GM20000 (cell line): ENCODE results near the gene C1orf21.

Source experiments
- DNase-seq: peaks from one replicate; pipeline ENCODE4 v3.0.0; 2012; ENCODE audit warnings: low spot score
- TF ChIP-seq, protein P1 (sequence below): IDR thresholded peaks from 2 replicates; pipeline ENCODE4 v1.5.1; 2012; ENCODE audit warnings: mild to moderate bottlenecking, control low read depth; ENCODE audit errors: extremely low read depth, missing control alignments

C1orf21 gene

DNA sequence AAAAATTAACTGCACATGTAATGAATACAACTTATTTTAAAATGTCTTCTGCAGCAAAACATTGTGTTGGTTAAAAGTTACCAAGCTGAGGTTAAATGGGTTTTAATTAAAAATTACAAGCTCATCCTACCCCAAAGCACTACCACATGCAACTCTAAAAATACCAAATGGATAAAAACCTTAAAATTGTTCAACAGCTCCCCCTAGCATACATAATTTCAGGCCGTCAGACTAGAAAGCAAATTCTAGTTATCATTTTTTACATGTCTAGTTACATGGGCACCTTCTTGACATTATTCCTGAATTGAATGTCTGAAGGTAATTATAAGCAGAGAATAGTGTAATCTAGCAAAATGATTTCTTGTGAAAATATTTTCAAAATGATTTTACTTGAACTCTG, 176.5 kb downstream of the C1orf21 start:
- TF ChIP-seq, protein P1, sequence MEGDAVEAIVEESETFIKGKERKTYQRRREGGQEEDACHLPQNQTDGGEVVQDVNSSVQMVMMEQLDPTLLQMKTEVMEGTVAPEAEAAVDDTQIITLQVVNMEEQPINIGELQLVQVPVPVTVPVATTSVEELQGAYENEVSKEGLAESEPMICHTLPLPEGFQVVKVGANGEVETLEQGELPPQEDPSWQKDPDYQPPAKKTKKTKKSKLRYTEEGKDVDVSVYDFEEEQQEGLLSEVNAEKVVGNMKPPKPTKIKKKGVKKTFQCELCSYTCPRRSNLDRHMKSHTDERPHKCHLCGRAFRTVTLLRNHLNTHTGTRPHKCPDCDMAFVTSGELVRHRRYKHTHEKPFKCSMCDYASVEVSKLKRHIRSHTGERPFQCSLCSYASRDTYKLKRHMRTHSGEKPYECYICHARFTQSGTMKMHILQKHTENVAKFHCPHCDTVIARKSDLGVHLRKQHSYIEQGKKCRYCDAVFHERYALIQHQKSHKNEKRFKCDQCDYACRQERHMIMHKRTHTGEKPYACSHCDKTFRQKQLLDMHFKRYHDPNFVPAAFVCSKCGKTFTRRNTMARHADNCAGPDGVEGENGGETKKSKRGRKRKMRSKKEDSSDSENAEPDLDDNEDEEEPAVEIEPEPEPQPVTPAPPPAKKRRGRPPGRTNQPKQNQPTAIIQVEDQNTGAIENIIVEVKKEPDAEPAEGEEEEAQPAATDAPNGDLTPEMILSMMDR = no peak
- no peak for DNase-seq

DNA sequence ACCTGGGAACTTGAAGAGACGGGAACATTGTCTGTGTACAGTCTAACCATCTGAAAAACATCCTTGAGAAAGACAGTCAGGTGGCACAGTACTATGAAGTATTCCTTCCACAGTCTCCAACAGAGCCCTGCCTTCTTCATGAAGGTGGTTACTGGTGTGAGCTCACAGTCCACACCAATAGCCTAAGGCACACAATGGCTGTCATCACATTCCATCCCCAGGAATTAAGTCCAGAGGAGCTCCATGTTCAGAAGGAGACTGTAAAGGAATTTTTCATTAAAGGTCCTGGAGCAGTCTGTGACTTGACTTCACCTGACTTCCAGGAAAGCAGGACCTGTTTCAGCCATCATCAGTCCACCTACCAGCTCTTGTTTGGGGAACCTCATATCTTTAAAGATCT, 180.2 kb downstream of the C1orf21 start:
- DNase-seq = no peak
- TF ChIP-seq, protein P1 = no peak

DNA sequence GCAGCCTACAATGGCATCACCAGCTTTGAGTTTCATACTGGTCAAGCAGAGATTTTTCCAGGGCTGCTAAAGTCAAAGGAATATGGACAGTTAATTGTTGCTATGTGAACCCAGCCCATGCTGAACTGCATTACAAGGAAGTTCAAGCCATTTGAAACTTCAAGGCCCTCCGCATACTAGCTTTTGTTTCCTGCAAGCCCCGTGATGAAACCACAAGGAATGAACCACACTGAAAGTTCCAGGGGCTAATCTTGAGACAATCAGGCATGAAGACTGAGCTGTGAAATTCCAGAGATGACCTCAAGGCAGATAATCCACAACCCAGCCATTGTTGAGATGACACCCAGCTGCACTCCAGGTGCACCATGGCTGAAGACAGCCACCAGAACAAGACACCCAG, 180.8 kb downstream of the C1orf21 start:
- no peak for DNase-seq
- TF ChIP-seq, protein P1 = no peak

DNA sequence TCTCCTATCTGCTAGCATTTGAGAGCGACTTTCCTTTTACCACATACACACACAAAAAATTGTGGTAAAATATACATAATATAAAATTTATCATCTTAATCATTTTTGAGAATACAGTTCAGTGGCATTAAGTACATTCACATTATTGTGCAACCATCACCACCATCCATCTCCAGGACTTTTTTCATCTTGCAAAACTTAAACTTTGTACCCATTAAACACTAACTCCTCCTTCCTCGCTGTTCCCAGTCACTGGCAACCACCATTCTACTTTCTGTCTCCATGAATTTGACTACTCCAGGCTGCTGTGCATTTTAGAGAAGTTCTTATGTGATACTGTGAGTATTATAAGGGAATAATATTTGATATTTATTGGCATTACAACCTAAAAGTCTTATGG, 181.3 kb downstream of the C1orf21 start:
- TF ChIP-seq, protein P1 = no peak
- DNase-seq = no peak

DNA sequence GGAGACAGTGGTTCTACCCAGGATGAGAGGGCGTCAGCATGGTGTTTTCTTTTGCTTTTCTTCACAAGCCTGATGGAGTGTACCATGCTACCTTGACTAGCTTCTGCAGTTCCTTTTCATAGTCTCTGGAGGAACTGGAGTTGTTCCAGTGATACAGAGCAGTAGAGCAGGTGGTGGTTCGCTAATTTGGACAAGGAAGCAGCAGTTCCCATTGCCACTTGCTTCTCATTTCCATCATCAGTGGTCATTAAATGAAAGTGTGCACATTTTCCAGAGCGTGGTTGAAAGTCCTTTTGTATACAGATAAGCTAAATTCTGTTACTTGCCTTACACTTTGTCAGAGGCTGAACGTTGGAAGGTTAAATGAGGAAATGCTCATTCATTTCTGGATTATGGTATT, 182.3 kb downstream of the C1orf21 start:
- no peak for DNase-seq
- TF ChIP-seq, protein P1 = no peak

DNA sequence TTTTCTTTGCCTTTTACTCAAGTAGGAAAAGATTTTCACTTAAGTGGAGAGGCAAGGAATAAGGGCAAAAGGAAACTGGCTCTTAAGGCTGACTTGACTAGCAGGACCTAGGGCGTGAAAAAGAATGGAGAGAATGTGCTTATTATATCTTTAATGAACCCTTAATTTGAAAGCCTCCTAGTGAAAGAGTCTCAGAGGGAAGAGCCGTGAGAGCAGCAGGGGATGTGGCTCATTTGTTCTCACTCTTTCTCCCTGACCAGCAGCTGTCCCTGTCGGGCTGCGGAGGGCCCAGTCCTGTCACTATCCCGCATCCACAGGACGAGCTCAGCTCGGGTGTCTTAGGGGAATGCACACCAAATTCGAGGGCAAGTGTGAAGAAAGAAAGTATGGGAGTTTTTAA, 187.8 kb downstream of the C1orf21 start:
- DNase-seq = no peak
- TF ChIP-seq, protein P1 = no peak

DNA sequence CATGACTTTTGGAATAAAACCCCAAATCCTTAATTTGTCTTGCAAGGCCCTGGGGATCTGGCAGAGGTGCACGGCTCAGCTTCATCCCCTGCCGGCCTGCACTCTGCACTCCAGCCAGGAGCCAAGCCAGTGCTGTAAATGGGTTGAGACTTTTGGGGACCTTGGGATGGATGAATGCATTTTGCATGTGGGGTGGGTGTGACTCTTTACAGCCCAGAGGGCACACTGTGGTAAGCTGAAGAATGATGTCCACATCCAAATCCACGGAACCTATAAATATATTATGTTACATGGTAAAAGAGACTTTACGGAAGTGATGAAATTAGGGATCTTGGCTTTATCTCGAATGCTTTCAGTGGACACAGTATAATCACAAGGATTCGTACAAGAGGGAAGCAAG, 190.0 kb downstream of the C1orf21 start:
- TF ChIP-seq, protein P1 = no peak
- DNase-seq = no peak
